ENCODE data around the gene AK8. TPM values are rescaled to one million over a fixed set of nuclear protein-coding genes. Genes with fewer than 3 reads are reported as not detected.

AK8 gene
- 0.13 and 0.16 TPM in 2 replicates for total RNA-seq
- polyA plus RNA-seq (2012), result 0.59 TPM

- DNase-seq (ENCODE audit: low read depth), result peak; percentile 71
These were observed at the start of gene AK8 for GRCh38 chr9:132877824-132878694. Gene AK8, minus strand, starts transcription at chr9:132878284. Its CDS starts 29 bp downstream, at chr9:132878255.

- DNase-seq (ENCODE audit: low read depth), result no peak
These were observed 49.6 kb upstream of the AK8 start for GRCh38 chr9:132927704-132928103.

GRCh38 chr9:132923346-132923902 is 45.3 kb upstream of the AK8 start:
- no peak for DNase-seq (ENCODE audit: low read depth)

GRCh38 chr9:132919614-132920268 is 41.7 kb upstream of the AK8 start:
- DNase-seq (ENCODE audit: low read depth), result peak; percentile 72

GRCh38 chr9:132914924-132915323 is 36.8 kb upstream of the AK8 start:
- DNase-seq (ENCODE audit: low read depth), result no peak

- no peak for DNase-seq (ENCODE audit: low read depth)
These were observed 34.0 kb upstream of the AK8 start for GRCh38 chr9:132912131-132912530.

- DNase-seq (ENCODE audit: low read depth), result no peak
These were observed 32.3 kb upstream of the AK8 start for GRCh38 chr9:132910376-132910775.

GRCh38 chr9:132909311-132909710 is 31.2 kb upstream of the AK8 start:
- DNase-seq (ENCODE audit: low read depth), result no peak

- DNase-seq (ENCODE audit: low read depth), result no peak
These were observed 30.6 kb upstream of the AK8 start for GRCh38 chr9:132908635-132909034.

GRCh38 chr9:132905726-132906125 is 27.6 kb upstream of the AK8 start:
- no peak for DNase-seq (ENCODE audit: low read depth)

GRCh38 chr9:132903574-132904492 is 25.7 kb upstream of the AK8 start:
- DNase-seq (ENCODE audit: low read depth), result no peak

GRCh38 chr9:132901858-132902831 is 24.1 kb upstream of the AK8 start:
- peak; percentile 83 for DNase-seq (ENCODE audit: low read depth)

GRCh38 chr9:132898051-132898450 is 20.0 kb upstream of the AK8 start:
- DNase-seq (ENCODE audit: low read depth), result no peak

GRCh38 chr9:132896906-132897305 is 18.8 kb upstream of the AK8 start:
- DNase-seq (ENCODE audit: low read depth), result no peak

GRCh38 chr9:132896264-132896663 is 18.2 kb upstream of the AK8 start:
- no peak for DNase-seq (ENCODE audit: low read depth)

- no peak for DNase-seq (ENCODE audit: low read depth)
These were observed 17.1 kb upstream of the AK8 start for GRCh38 chr9:132894862-132895835.

- DNase-seq (ENCODE audit: low read depth), result peak; percentile 53
These were observed 16.3 kb upstream of the AK8 start for GRCh38 chr9:132894346-132894745.

GRCh38 chr9:132892400-132892799 is 14.3 kb upstream of the AK8 start:
- no peak for DNase-seq (ENCODE audit: low read depth)

- DNase-seq (ENCODE audit: low read depth), result no peak
These were observed 10.1 kb upstream of the AK8 start for GRCh38 chr9:132888151-132888550.

All from myocyte (in vitro differentiated cells).